Transverse colon (tissue), 4 donors: Measurements from ENCODE around the gene SPACA6.

ENCODE experiments used
- POLR2AphosphoS5 ChIP-seq, 3 donors: sonication (generic); formaldehyde crosslinking; IDR thresholded peaks; one replicate each; pipeline ENCODE4 v1.6.1; 2016; ENCODE audit warnings: antibody characterized with exemption in 3 of 3
- TF ChIP-seq, protein P1 (sequence below), 5 experiments: fragments of 200-600 bp in 3 of 5; fragments of 450-650 bp in 2 of 5; sonication (generic) in 3 of 5; IDR thresholded peaks; 1 replicate in 2 of 5; 2 replicates in 3 of 5; pipeline ENCODE4 v1.5.1; 2016 to 2017; ENCODE audit warnings: antibody characterized with exemption in 5 of 5, inconsistent platforms in 3 of 5, mild to moderate bottlenecking in 2 of 5, moderate library complexity in 1 of 5

- TF ChIP-seq, protein P1, sequence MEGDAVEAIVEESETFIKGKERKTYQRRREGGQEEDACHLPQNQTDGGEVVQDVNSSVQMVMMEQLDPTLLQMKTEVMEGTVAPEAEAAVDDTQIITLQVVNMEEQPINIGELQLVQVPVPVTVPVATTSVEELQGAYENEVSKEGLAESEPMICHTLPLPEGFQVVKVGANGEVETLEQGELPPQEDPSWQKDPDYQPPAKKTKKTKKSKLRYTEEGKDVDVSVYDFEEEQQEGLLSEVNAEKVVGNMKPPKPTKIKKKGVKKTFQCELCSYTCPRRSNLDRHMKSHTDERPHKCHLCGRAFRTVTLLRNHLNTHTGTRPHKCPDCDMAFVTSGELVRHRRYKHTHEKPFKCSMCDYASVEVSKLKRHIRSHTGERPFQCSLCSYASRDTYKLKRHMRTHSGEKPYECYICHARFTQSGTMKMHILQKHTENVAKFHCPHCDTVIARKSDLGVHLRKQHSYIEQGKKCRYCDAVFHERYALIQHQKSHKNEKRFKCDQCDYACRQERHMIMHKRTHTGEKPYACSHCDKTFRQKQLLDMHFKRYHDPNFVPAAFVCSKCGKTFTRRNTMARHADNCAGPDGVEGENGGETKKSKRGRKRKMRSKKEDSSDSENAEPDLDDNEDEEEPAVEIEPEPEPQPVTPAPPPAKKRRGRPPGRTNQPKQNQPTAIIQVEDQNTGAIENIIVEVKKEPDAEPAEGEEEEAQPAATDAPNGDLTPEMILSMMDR (IDR thresholded peaks at IDR 0.05), result no peak
- no peak for TF ChIP-seq POLR2AphosphoS5 (IDR thresholded peaks at IDR 0.05)
Observed at GRCh38 chr19:51737389-51737788, 44.3 kb downstream of the SPACA6 start.
